HepG2 (cell line): ENCODE measurements around the gene DNAJC18. TPM values are rescaled to one million over a fixed set of nuclear protein-coding genes. Genes with fewer than 3 reads are reported as not detected.

Experiments
- HIC2 ChIP-seq: sonication (generic); formaldehyde crosslinking; IDR thresholded peaks from 2 replicates; pipeline ENCODE4 v1.9.0; 2022; ENCODE audit warnings: low read depth, missing genetic modification reagents
- RELA ChIP-seq: sonication (generic); formaldehyde crosslinking; IDR thresholded peaks from 2 replicates; pipeline ENCODE4 v1.4.0; 2020; ENCODE audit warnings: missing genetic modification reagents
- SOX6 ChIP-seq, 2 experiments: fragments of 450-650 bp in 1 of 2; sonication (generic) in 1 of 2; formaldehyde crosslinking in 1 of 2; IDR thresholded peaks; 2 replicates each; pipeline versions ENCODE4 v1.4.0 to v1.6.1; 2017 to 2020; ENCODE audit warnings: antibody characterized with exemption in 1 of 2, mild to moderate bottlenecking in 1 of 2, missing genetic modification reagents in 1 of 2
- TFDP2 ChIP-seq: sonication (generic); formaldehyde crosslinking; IDR thresholded peaks from 2 replicates; pipeline ENCODE4 v1.4.0; 2020; ENCODE audit warnings: missing genetic modification reagents
- ZBTB38 ChIP-seq: sonication (generic); formaldehyde crosslinking; IDR thresholded peaks from 2 replicates; pipeline ENCODE4 v1.5.1; 2020; ENCODE audit warnings: mild to moderate bottlenecking, missing genetic modification reagents
- ZBTB42 ChIP-seq: sonication (generic); formaldehyde crosslinking; IDR thresholded peaks from 2 replicates; pipeline ENCODE4 v1.5.0; 2020; ENCODE audit warnings: mild to moderate bottlenecking, missing genetic modification reagents
- ZNF619 ChIP-seq: sonication (generic); formaldehyde crosslinking; IDR thresholded peaks from 2 replicates; pipeline ENCODE4 v1.4.0; 2020; ENCODE audit warnings: mild to moderate bottlenecking, missing genetic modification reagents
- polyA plus RNA-seq, 8 experiments: library from polyadenylated mRNA; depleted of rRNA in 3 of 8; stranded (reverse) in 7 of 8; unstranded in 1 of 8; fragments of >200 nt; fragmentation: Illumina TruSeq in 4 of 8; extraction: Trizol in 4 of 8; gene quantifications; 2 replicates each; pipeline versions ENCODE4 v1.2.1 to v1.2.3, GENCODE V29; 2011 to 2016; ENCODE audit warnings: low read depth in 4 of 8, missing spikeins in 1 of 8, mixed read lengths in 1 of 8; ENCODE audit not compliant: insufficient read depth in 1 of 8
- total RNA-seq, 5 experiments: library from RNA; depleted of rRNA; stranded (reverse); fragments of >200 nt; fragmentation: Illumina TruSeq; extraction: Trizol; gene quantifications; 2 replicates each; pipeline ENCODE4 v1.2.3, GENCODE V29; 2016; ENCODE audit warnings: low read depth in 1 of 5
- TF ChIP-seq, protein P1 (sequence below): sonication (generic); formaldehyde crosslinking; IDR thresholded peaks from 2 replicates; pipeline ENCODE4 v1.5.0; 2020; ENCODE audit warnings: missing genetic modification reagents
- TF ChIP-seq, protein P2 (sequence below): sonication (generic); formaldehyde crosslinking; conservative IDR thresholded peaks from 2 replicates; pipeline ENCODE4 v1.8.0; 2022; ENCODE audit warnings: missing genetic modification reagents
- TF ChIP-seq, protein P3 (sequence below): sonication (generic); formaldehyde crosslinking; IDR thresholded peaks from 2 replicates; pipeline ENCODE4 v1.5.0; 2020; ENCODE audit warnings: missing genetic modification reagents, mild to moderate bottlenecking, borderline replicate concordance
- TF ChIP-seq, protein P4 (sequence below): sonication (generic); formaldehyde crosslinking; IDR thresholded peaks from 2 replicates; pipeline ENCODE4 v1.4.0; 2020; ENCODE audit warnings: missing genetic modification reagents
- TF ChIP-seq, protein P5 (sequence below): sonication (generic); formaldehyde crosslinking; IDR thresholded peaks from 2 replicates; pipeline ENCODE4 v1.5.1; 2020; ENCODE audit warnings: mild to moderate bottlenecking, missing genetic modification reagents, borderline replicate concordance

Gene DNAJC18
- total and polyA plus RNA-seq, 2 of the 13 experiments (the other 11 are each of a cell fraction or from before 2014, with no cell fraction given), result 6.5 to 6.6 TPM

DNA sequence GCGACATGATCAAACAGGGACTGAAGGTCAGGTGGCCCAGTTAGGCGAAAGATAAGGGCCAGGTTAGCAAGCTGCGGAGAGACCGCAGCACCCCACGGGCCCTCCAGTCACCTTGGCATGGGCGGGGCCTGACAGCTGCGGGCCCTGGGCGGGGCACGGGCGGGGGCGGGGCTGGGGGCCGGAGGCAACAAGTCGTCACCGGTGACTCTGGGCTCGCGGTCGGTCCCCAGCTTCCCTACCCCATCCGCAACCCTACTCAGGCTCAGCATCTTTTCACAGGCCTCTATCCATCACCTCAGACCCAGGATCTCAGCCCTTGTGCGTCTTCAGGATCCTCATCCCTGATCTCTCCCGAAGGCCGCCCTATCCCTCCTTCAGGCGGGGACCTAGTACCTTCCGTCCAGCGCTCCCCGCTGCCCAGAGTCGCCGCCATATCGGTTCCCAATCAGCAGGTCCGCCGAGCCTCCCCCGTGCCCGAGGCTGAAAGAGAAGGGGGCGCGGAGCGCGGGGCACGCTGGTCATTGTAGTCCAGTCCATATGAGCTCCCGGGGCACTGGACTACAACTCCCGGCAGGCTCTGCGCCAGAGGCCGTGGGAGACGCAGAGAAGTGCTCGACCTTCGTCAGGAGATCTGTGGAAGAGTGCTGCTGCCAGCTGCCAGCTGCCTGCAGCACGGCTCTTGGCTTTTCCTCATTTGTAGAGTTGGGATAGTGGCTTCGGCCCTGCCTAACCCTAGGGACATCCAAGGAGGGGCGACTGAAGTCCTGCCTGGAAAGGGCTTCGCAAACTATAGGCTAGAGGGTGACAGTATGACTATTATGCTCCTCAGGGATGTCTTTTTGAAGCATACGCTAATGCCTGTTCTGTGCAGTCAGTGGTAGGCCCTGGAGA is at the start of gene DNAJC18 (continued):
- no peak for TF ChIP-seq ZBTB38 (CRISPR knock-in tag)
- TF ChIP-seq ZBTB42, result no peak
- no peak for TF ChIP-seq SOX6 (IDR thresholded peaks at IDR 0.05)
- peak; percentile 59; the same call in 1 of the 2 replicates for TF ChIP-seq SOX6 (CRISPR knock-in tag; IDR thresholded peaks at IDR 0.05)
- TF ChIP-seq, protein P1, sequence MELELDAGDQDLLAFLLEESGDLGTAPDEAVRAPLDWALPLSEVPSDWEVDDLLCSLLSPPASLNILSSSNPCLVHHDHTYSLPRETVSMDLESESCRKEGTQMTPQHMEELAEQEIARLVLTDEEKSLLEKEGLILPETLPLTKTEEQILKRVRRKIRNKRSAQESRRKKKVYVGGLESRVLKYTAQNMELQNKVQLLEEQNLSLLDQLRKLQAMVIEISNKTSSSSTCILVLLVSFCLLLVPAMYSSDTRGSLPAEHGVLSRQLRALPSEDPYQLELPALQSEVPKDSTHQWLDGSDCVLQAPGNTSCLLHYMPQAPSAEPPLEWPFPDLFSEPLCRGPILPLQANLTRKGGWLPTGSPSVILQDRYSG, result no peak
- TF ChIP-seq, protein P2, sequence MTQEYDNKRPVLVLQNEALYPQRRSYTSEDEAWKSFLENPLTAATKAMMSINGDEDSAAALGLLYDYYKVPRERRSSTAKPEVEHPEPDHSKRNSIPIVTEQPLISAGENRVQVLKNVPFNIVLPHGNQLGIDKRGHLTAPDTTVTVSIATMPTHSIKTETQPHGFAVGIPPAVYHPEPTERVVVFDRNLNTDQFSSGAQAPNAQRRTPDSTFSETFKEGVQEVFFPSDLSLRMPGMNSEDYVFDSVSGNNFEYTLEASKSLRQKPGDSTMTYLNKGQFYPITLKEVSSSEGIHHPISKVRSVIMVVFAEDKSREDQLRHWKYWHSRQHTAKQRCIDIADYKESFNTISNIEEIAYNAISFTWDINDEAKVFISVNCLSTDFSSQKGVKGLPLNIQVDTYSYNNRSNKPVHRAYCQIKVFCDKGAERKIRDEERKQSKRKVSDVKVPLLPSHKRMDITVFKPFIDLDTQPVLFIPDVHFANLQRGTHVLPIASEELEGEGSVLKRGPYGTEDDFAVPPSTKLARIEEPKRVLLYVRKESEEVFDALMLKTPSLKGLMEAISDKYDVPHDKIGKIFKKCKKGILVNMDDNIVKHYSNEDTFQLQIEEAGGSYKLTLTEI (CRISPR knock-in tag), result no peak
- TF ChIP-seq, protein P3, sequence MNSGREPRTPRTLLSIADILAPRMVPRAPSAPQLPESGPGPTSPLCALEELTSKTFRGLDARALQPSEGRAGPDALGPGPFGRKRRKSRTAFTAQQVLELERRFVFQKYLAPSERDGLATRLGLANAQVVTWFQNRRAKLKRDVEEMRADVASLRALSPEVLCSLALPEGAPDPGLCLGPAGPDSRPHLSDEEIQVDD, result no peak
- TF ChIP-seq, protein P4, sequence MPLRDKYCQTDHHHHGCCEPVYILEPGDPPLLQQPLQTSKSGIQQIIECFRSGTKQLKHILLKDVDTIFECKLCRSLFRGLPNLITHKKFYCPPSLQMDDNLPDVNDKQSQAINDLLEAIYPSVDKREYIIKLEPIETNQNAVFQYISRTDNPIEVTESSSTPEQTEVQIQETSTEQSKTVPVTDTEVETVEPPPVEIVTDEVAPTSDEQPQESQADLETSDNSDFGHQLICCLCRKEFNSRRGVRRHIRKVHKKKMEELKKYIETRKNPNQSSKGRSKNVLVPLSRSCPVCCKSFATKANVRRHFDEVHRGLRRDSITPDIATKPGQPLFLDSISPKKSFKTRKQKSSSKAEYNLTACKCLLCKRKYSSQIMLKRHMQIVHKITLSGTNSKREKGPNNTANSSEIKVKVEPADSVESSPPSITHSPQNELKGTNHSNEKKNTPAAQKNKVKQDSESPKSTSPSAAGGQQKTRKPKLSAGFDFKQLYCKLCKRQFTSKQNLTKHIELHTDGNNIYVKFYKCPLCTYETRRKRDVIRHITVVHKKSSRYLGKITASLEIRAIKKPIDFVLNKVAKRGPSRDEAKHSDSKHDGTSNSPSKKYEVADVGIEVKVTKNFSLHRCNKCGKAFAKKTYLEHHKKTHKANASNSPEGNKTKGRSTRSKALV (CRISPR knock-in tag), result no peak
- TF ChIP-seq, protein P5, sequence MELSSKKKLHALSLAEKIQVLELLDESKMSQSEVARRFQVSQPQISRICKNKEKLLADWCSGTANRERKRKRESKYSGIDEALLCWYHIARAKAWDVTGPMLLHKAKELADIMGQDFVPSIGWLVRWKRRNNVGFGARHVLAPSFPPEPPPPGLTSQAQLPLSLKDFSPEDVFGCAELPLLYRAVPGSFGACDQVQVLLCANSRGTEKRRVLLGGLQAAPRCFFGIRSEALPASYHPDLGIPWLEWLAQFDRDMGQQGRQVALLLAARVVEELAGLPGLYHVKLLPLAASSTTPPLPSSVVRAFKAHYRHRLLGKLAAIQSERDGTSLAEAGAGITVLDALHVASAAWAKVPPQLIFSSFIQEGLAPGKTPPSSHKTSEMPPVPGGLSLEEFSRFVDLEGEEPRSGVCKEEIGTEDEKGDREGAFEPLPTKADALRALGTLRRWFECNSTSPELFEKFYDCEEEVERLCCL (CRISPR knock-in tag), result no peak
- 0 out of 2 replicates have a peak, but pooled peaks have one; percentile 19 for TF ChIP-seq RELA (CRISPR knock-in tag)
- no peak for TF ChIP-seq ZNF619 (CRISPR knock-in tag)
- TF ChIP-seq TFDP2 (CRISPR knock-in tag), result peak; percentile 44
- TF ChIP-seq HIC2 (CRISPR knock-in tag), result no peak; the same call in 1 of the 2 replicates
